Measurements from ENCODE around the gene FRYL.
"Not testable (repeated sequence)": the region's sequence is repeated elsewhere in the genome, so short reads cannot be mapped to it uniquely, and the experiment has no call there.

FRYL gene

GRCh38 chr4:48781968-48782367 is 1.9 kb upstream of the FRYL start:
- DNase-seq: no peak

GRCh38 chr4:48780865-48781214 is 761 bp upstream of the FRYL start:
- peak; percentile 66 for DNase-seq

GRCh38 chr4:48779095-48779997 is 733 bp downstream of the FRYL start:
- peak; percentile 58 for DNase-seq

GRCh38 chr4:48778431-48779094 is 1.5 kb downstream of the FRYL start:
- DNase-seq: no peak

GRCh38 chr4:48777739-48778138 is 2.3 kb downstream of the FRYL start:
- DNase-seq: no peak

GRCh38 chr4:48774760-48775710 is 5.0 kb downstream of the FRYL start:
- no peak for DNase-seq

GRCh38 chr4:48772556-48772955 is 7.5 kb downstream of the FRYL start:
- no peak for DNase-seq

GRCh38 chr4:48767055-48767929 is 12.8 kb downstream of the FRYL start:
- no peak for DNase-seq

- no peak for DNase-seq
Measured at GRCh38 chr4:48766131-48766792, 13.8 kb downstream of the FRYL start.

- DNase-seq: no peak
Measured at GRCh38 chr4:48762408-48762807, 17.7 kb downstream of the FRYL start.

- no peak for DNase-seq
Measured at GRCh38 chr4:48761286-48761685, 18.8 kb downstream of the FRYL start.

GRCh38 chr4:48758703-48759102 is 21.4 kb downstream of the FRYL start:
- not testable (repeated sequence) for DNase-seq

- no peak for DNase-seq
Measured at GRCh38 chr4:48756689-48757220, 23.3 kb downstream of the FRYL start.

- DNase-seq: no peak
Measured at GRCh38 chr4:48755281-48755680, 24.8 kb downstream of the FRYL start.

- no peak for DNase-seq
Measured at GRCh38 chr4:48753159-48753558, 26.9 kb downstream of the FRYL start.

GRCh38 chr4:48752726-48753125 is 27.4 kb downstream of the FRYL start:
- DNase-seq: no peak

GRCh38 chr4:48752246-48752645 is 27.8 kb downstream of the FRYL start:
- DNase-seq: no peak

- DNase-seq: no peak
Measured at GRCh38 chr4:48748949-48749596, 31.0 kb downstream of the FRYL start.

- DNase-seq: no peak
Measured at GRCh38 chr4:48746608-48747362, 33.3 kb downstream of the FRYL start.

- DNase-seq: not testable (repeated sequence)
Measured at GRCh38 chr4:48745223-48745622, 34.9 kb downstream of the FRYL start.

All from RPMI8226 (cell line).